Measurements from ENCODE around the gene B4GALNT1.

The B4GALNT1 gene

DNA sequence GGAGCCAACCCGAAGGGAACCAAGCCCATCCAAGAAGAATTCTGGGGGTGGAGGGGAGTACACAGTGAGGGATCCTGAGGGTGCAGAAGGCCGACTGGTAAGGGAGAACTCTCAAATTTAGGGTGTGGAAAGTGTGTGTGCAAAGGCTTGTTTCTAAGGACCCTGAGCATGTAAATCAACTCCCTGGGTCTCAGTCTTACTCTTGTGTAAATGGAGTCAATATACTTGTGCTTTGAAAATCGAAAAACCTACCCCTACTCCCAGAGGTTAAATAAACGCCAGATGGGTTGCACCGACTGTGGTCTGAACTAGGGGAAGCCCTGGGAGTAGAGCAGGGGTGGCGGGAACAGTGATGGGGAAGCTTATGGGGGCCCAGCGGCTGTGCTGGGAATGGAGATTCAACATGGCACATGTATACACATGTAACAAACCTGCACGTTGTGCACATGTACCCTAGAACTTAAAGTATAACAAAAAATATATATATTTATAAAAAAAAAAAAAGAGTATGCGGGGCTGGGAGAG lies 6.0 kb downstream of the B4GALNT1 start:
- no peak for DNase-seq (ENCODE audit: low read depth)
- in situ Hi-C loops (cut with HindIII; ENCODE audit: low sequenced_read_pairs), result loop anchor here (5.0 kb wide), 1 partner anchor 40 kb away; no protein-coding TSS in a partner anchor
- TF ChIP-seq, protein P1, sequence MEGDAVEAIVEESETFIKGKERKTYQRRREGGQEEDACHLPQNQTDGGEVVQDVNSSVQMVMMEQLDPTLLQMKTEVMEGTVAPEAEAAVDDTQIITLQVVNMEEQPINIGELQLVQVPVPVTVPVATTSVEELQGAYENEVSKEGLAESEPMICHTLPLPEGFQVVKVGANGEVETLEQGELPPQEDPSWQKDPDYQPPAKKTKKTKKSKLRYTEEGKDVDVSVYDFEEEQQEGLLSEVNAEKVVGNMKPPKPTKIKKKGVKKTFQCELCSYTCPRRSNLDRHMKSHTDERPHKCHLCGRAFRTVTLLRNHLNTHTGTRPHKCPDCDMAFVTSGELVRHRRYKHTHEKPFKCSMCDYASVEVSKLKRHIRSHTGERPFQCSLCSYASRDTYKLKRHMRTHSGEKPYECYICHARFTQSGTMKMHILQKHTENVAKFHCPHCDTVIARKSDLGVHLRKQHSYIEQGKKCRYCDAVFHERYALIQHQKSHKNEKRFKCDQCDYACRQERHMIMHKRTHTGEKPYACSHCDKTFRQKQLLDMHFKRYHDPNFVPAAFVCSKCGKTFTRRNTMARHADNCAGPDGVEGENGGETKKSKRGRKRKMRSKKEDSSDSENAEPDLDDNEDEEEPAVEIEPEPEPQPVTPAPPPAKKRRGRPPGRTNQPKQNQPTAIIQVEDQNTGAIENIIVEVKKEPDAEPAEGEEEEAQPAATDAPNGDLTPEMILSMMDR (IDR thresholded peaks at IDR 0.05; ENCODE audit: low read depth, low read length, missing control alignments), result no peak
- H3K4me3 ChIP-seq (ENCODE audit: low read depth, low read length), result no peak overlapping the region

DNA sequence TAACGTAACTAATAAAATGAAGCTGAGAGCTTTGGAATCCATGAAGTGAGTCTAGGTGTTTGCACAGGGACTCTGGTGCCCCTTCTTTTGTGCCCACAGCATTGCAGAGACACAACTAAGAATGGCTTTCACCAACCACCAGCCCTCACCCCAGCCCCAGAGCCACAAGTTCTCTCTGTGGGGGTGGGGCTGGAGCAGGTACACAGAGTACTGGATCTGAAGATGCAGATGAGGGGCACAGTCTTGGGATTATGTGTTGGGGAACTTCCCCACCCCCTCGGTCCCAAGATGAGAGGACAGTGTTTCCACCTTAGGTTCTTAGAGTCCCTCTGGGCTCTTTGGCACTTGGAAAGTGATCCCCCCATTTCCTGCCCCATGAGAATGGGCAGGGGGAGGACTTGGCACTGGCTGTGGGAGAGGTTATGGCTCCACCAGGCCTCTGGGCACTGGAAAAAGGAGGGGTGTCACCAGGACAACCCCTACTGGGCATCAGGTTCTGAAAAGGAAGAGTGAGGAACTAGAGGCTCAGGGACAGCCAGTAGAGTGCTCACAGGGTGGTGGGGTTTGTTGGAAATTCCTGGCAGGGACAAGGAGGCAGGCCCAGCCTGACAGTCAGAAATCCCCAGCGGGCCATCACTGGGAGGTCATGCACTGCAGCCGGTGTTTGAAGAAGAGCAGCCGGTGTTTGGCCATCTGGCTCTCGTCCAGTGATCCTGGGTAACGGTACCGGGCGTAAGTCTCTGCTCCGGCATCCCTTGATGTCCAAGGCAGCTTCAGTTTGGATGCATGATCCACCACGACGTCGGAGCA lies 6.7 kb downstream of the B4GALNT1 start:
- in situ Hi-C loops (cut with HindIII; ENCODE audit: low sequenced_read_pairs), result loop anchor here (5.0 kb wide), 1 partner anchor 39 kb away; no protein-coding TSS in a partner anchor
- TF ChIP-seq, protein P1 (IDR thresholded peaks at IDR 0.05; ENCODE audit: low read depth, low read length, missing control alignments), result no peak
- H3K4me3 ChIP-seq (ENCODE audit: low read depth, low read length), result no peak overlapping the region
- no peak for DNase-seq (ENCODE audit: low read depth)

DNA sequence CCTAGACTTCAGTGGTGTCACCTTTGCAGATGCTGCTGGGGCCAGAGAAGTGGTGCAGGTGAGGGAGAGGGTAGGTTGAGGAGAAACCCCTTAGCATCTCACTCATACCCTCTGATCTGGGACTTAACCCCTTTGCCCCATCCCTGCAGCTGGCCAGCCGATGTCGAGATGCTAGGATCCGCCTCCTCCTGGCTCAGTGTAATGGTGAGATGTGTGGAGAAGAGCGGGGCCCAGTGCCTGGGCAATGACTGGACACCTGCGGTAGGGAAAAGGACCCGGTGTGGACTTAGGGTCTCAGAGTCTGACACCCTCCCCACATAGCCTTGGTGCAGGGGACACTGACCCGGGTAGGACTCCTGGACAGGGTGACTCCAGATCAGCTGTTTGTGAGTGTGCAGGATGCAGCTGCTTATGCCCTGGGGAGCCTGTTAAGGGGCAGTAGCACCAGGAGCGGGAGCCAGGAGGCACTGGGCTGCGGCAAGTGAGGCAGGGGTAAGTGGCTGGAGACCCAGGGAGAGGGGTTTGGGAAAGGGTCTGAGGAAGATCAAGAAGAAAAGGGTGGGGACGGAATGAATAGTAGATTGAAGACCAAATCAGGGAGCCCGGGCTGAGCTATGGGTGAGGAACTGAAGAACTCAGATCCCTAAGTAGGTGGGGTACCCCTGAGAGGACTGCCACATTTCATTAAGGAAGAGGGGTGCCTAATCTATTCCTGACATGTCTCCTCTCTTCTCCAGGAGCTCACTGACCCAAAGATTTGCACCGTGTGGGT lies 7.6 kb downstream of the B4GALNT1 start:
- TF ChIP-seq, protein P1 (IDR thresholded peaks at IDR 0.05; ENCODE audit: low read depth, low read length, missing control alignments), result no peak
- DNase-seq (ENCODE audit: low read depth), result no peak
- in situ Hi-C loops (cut with HindIII; ENCODE audit: low sequenced_read_pairs), result loop anchor here (5.0 kb wide), 1 partner anchor 38 kb away; no protein-coding TSS in a partner anchor
- H3K4me3 ChIP-seq (ENCODE audit: low read depth, low read length), result no peak overlapping the region

DNA sequence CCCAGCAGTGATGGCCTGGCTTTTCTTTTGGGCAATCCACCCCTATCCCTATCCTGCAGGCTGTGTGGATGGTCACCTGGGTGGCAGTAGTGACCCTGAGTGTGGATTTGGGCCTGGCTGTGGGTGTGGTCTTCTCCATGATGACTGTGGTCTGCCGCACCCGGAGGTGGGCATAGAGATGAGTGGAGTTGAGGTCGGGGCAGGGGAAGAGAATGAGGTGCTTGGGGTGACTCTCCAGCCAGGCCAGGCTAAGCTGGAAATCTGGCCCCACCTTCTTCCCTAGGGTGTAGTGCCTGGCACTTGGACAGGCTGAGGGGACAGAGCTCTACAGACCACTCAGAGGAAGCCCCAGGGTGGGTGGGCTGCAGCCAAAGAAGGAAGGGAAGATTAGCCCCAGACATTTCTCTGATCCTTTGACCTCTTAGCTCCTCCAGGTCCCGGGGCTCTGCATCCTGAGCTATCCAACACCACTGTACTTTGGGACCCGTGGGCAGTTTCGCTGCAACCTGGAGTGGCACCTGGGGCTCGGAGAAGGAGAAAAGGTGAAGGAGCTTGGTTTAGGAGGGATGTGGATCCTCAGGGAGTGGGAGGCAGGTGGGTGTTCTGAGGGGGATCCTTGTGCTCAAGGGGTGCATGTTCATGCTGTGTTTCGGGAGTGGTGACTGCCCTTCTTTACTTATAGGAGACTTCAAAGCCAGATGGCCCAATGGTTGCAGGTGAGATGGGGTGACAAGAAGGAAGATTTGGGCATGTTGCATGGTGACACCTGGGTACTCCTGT lies 8.4 kb downstream of the B4GALNT1 start:
- in situ Hi-C loops (cut with HindIII; ENCODE audit: low sequenced_read_pairs), result loop anchor here (5.0 kb wide), 1 partner anchor 37 kb away; no protein-coding TSS in a partner anchor
- no peak for DNase-seq (ENCODE audit: low read depth)
- no peak overlapping the region for H3K4me3 ChIP-seq (ENCODE audit: low read depth, low read length)
- TF ChIP-seq, protein P1 (IDR thresholded peaks at IDR 0.05; ENCODE audit: low read depth, low read length, missing control alignments), result no peak

DNA sequence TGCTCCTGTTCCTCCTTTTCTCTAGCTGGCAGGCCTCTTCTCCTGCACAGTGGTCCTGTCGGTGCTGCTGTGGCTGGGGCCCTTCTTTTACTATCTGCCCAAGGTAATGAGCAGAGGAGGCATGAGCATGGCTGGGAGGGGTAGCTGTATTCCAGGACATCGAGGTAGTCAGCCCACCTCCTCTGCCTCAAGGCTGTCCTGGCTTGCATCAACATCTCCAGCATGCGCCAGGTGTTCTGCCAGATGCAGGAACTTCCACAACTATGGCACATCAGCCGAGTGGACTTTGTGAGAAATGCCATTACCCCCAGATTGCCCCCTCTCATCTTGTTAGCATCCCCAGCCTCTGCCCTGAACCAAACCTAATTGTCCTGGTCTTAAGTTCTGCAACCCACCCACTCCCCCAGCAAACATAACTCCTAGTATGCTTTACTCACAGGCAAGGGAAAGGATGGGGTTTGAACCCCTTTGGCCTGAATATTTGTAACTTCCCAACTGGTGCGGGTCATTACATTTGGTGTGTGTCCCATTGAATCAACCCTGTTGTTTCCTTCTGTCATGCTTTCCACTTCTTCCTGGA lies 9.1 kb downstream of the B4GALNT1 start:
- no peak for DNase-seq (ENCODE audit: low read depth)
- in situ Hi-C loops (cut with HindIII; ENCODE audit: low sequenced_read_pairs), result no loop called here
- no peak overlapping the region for H3K4me3 ChIP-seq (ENCODE audit: low read depth, low read length)
- TF ChIP-seq, protein P1 (IDR thresholded peaks at IDR 0.05; ENCODE audit: low read depth, low read length, missing control alignments), result no peak
